NB4 (cell line): ENCODE results near the gene MSRB1.

ENCODE experiments used
- DNase-seq: peaks from one replicate; pipeline ENCODE4 v3.0.0; 2010; ENCODE audit warnings: low read depth
- H3K4me3 ChIP-seq: one replicate; pipeline ENCODE4 v1.5.1; 2011; ENCODE audit warnings: mild to moderate bottlenecking, low read depth, low read length, moderate library complexity
- MYC ChIP-seq: IDR thresholded peaks from 2 replicates; pipeline ENCODE4 v1.6.1; 2011; ENCODE audit warnings: low read depth, low read length
- POLR2A ChIP-seq: IDR thresholded peaks from 2 replicates; pipeline ENCODE4 v1.6.1; 2011; ENCODE audit warnings: mild to moderate bottlenecking; ENCODE audit not compliant: insufficient read length; ENCODE audit errors: extremely low read depth
- TF ChIP-seq, protein P1 (sequence below): IDR thresholded peaks from one replicate; pipeline ENCODE4 v1.5.1; 2012; ENCODE audit warnings: low read depth, low read length
- TF ChIP-seq, protein P2 (sequence below): IDR thresholded peaks from 2 replicates; pipeline ENCODE4 v1.6.1; 2011; ENCODE audit warnings: low read depth, low read length

Gene MSRB1

DNA sequence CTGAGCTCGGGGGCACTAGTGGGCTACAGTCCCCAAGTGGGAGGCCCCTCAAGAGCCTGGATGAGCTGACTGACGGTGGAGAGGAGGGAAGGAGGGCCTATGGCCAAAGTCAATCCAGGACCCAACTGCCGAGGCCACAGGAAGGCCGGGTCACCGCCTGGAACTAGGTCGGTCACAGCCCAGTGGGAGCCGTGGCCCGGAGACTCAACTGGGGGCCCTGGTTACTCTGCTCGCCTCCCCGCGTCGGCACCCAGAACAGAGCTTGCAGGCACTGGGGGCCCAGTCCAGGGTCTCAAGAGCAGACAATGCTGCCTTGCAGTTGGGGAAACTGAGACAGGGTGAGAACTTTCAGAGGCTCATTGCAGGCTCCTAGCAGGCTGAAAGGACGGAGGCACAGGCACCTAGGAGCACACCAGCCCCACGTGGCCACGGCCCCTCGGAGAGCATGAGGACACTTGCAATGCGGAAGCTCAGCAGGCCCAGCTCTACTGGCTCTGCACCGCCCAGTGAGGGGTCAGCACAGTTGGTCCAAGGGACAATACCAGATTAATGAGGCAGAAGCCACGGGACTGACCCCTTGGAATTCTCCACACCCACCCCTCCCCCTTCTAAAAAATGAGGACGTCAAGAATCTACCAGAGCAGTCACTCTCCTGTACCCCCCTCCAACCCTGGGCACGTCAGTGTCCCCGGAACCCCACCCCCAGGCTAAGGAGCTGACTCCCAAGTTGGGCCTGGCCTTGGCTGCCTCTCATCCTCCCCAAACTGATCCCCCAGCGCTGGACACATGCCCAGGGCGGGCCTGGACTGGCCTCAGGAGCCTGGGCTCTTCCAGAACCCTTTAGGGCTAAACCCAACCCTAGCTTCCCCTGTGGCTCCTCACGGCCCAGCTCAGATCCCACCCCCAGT is 27.0 kb downstream of the MSRB1 start:
- TF ChIP-seq, protein P1, sequence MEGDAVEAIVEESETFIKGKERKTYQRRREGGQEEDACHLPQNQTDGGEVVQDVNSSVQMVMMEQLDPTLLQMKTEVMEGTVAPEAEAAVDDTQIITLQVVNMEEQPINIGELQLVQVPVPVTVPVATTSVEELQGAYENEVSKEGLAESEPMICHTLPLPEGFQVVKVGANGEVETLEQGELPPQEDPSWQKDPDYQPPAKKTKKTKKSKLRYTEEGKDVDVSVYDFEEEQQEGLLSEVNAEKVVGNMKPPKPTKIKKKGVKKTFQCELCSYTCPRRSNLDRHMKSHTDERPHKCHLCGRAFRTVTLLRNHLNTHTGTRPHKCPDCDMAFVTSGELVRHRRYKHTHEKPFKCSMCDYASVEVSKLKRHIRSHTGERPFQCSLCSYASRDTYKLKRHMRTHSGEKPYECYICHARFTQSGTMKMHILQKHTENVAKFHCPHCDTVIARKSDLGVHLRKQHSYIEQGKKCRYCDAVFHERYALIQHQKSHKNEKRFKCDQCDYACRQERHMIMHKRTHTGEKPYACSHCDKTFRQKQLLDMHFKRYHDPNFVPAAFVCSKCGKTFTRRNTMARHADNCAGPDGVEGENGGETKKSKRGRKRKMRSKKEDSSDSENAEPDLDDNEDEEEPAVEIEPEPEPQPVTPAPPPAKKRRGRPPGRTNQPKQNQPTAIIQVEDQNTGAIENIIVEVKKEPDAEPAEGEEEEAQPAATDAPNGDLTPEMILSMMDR: no peak
- TF ChIP-seq POLR2A: no peak
- TF ChIP-seq, protein P2, sequence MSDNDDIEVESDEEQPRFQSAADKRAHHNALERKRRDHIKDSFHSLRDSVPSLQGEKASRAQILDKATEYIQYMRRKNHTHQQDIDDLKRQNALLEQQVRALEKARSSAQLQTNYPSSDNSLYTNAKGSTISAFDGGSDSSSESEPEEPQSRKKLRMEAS: no peak
- no peak for TF ChIP-seq MYC
- DNase-seq: no peak
- no peak overlapping the region for H3K4me3 ChIP-seq

DNA sequence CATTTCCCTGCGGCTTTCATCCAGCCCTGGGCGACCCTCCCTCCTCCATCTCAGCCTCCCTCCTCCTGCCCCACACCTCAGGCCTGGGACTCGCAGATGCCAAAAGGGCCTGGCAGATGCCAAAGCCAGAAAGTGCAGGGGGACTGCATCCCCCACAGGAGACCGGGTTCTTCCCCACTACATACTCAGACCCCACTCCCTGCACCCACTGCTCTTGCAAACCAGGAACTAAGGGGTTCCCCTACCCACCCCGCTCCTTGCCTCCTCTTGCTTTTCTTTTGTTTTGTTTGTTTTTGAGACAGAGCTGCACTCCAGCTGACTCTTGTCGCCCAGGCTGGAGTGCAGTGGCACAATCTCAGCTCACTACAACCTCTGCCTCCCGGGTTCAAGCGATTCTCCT is 28.0 kb downstream of the MSRB1 start:
- no peak for DNase-seq
- H3K4me3 ChIP-seq: no peak overlapping the region
- TF ChIP-seq, protein P1: no peak
- TF ChIP-seq MYC (no peak), POLR2A (no peak)
- TF ChIP-seq, protein P2: no peak

DNA sequence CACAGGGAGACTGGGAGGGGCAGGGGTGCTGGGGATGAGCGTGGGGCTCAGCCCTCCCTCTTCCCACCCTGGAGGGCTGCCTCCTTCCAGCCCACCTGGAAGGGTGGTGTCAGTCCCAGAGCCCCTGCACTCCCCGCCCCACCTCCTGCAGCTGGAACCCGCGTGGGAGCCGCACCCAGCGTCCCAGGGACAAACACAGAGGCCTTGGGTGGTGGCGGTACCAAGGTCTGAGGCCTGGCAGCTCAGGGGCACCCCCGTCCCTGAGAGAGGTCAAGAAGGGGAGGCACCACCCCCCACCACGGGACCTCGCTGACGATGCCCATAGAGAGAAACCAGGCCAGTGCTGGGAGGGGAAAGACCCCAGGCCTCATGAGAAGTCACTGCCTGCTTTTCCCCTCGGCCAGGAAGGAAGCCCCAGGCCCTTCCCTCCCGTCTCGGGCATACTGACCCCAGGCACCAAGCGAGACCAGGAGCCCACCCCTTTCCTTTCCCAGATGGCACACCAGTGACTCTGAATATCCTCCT is 28.9 kb downstream of the MSRB1 start:
- no peak overlapping the region for H3K4me3 ChIP-seq
- no peak for DNase-seq
- TF ChIP-seq, protein P2: no peak
- TF ChIP-seq, protein P1: no peak
- TF ChIP-seq MYC: no peak
- no peak for TF ChIP-seq POLR2A

DNA sequence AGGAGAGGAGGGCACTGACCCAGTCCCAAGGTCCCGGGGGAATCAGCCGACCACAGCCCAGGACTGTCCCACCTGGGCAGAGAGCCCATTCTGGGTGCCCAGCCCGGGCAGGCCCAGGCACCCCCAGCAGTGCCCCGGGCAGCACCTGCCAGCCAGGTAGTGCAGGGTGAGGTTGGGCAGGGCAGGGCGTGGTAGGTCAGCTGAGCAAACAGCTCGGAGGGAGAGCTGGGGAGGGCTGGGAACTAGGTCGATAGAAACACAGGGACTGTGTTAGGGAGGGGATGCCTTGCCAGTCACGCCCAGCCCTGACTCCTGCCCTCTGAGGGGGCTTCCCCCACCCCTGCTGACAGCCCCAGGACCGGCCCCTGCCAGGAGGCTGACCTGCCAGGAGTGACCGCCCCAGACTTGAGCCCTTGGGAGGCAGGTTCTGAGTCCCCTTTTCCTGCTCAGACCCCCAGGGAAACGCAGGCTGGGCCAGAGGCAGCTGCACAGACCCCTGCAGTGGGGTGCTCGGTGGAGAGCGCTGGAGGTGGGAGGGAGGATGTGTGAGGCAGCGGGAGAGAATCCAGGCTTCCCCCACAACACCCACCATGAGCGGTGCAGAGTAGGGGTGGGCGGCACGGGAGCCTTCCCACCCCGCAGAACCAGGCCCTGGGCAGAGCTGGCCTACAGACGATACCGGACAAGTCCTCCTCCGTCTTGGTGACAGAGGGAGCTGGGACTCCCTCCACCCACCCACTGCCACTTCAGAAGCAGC is 29.5 kb downstream of the MSRB1 start:
- TF ChIP-seq, protein P2: no peak
- TF ChIP-seq POLR2A: no peak
- no peak for TF ChIP-seq MYC
- TF ChIP-seq, protein P1: no peak
- DNase-seq: no peak
- no peak overlapping the region for H3K4me3 ChIP-seq

DNA sequence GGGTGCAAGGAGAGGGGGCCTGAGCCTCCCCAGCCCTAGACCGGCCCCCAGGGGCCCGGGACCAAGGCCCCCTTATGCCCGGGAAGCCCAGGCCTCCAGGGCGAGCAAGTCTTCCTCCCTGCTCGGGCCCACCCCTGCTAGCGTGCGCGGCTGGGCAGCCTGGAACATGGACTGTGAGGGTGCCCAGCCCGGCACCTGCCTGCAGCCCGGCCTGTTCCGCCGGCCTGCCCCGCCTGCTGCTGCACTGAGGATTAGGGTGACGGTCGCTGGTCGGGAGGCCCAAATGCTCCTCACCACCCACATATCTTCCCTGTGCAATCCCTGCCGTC is 30.8 kb downstream of the MSRB1 start:
- H3K4me3 ChIP-seq: no peak overlapping the region
- no peak for DNase-seq
- TF ChIP-seq, protein P1: no peak
- TF ChIP-seq POLR2A: no peak
- TF ChIP-seq, protein P2: no peak
- no peak for TF ChIP-seq MYC
